ENCODE measurements around the gene SLC35D2.
"Not testable (repeated sequence)": the region's sequence is repeated elsewhere in the genome, so short reads cannot be mapped to it uniquely, and the experiment has no call there.

SLC35D2 gene

GRCh38 chr9:96350866-96351265 is 32.6 kb downstream of the SLC35D2 start:
- no peak for DNase-seq

DNA sequence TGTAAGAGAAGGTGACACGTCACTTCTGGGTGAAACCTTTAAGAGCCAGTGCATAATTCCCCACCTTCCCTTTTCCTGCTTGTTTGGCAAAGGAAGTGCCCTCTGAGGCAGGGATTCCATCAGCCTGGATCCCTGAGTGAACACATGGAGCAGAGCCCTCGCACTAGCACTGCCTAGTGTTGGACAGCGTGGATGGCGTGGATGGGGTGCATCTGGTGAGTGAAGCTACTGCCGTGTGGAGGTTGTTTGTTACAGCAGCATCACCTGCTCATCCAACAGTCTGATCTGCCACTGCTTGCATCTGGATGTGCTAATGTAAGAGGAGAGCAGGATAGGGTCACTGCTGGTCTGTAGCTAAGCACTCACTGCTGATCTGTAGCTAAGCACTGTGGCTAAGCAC is 35.2 kb downstream of the SLC35D2 start:
- DNase-seq: no peak

DNA sequence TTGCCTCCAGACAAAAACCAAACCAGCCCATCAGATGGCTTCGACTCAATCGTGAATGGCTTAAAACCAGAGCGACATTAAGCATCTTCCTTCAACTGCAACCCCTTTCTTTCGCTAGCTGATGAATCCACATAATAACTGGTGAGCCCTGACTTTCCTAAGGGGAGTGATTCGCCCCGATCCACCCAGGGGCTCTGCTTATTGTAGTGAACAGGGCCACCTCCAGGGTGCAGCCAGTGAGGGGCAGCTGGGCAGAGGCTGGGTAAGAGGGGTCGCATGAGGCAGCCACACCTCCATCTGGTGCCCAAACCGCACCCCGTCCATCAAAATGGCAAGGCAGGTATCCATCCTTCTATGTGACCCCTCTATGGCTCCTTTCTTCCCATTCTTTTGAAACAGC is 38.0 kb downstream of the SLC35D2 start:
- no peak for DNase-seq

DNA sequence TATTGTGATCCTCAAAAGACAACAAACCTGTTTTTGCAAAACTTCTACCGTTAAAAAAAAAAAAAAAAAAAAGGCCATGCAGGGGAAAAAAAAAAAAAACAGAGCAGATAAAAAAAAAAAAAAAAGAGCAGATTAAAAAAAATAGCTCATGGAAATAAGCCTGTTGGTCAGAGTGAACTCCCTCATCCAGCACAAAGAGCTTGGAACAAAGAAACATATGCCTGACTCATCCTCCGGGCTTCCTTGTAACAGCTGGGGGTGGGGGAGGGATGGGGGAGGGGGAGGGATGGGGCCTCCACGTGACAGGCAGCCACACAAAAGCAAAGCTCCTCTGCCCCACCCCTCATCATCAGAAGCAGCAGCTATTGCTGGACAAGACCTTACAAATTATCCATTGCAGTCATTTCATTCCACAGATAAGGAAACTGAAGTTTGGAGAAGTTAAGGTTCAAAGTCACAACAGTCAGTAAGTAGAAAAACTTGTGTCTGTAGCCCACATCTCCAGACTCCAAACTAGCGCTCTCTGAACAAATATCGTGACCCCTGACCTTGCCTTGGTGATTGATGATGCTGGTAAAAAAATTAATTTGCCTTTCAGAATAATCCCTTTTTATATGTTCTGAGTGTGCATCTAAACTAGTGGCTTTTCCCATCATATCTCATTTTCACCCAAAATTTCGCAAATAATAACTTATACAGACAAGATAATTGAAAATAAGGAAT is 38.9 kb downstream of the SLC35D2 start:
- peak; percentile 46 for DNase-seq

- DNase-seq: peak; percentile 23
These were observed 39.8 kb downstream of the SLC35D2 start for GRCh38 chr9:96343515-96344360.

GRCh38 chr9:96342571-96343245 is 40.8 kb downstream of the SLC35D2 start:
- no peak for DNase-seq

DNA sequence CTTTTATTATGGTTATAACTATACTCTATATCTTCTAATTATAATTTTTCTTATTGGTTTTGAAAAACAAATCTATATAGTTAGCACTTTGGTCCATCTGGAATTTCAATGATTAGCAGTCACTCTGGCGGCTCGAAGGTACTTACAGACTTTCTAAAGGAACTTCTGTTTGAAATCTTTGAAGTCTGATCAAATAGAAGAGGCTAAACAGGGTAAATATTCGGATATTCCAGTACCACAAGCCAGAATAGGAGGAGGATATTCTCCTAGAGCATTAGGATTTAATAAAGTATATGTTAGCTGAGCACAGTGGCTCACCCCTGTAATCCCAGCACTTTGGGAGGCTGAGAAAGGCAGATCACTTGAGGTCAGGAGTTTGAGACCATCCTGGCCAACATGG is 42.8 kb downstream of the SLC35D2 start:
- no peak for DNase-seq

DNA sequence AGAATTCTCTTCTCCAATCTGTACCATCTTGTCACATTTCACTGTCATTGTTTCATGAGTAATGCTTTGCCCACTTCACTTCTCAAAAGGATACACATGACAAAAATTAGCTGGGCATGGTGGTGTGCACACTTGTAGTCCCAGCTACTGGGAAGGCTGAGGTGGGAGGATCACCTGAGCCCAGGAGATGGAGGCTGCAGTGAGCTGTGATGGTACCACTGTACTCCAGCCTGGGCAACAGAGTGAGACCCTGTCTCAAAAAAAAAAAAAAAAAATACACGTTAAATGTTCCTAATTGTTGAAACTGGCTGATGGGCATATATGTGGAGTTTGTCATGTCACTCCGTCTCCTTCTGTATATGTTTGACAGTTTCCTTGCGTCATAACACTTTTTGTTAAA is 45.2 kb downstream of the SLC35D2 start:
- no peak for DNase-seq

GRCh38 chr9:96333958-96334357 is 49.6 kb downstream of the SLC35D2 start:
- no peak for DNase-seq

DNA sequence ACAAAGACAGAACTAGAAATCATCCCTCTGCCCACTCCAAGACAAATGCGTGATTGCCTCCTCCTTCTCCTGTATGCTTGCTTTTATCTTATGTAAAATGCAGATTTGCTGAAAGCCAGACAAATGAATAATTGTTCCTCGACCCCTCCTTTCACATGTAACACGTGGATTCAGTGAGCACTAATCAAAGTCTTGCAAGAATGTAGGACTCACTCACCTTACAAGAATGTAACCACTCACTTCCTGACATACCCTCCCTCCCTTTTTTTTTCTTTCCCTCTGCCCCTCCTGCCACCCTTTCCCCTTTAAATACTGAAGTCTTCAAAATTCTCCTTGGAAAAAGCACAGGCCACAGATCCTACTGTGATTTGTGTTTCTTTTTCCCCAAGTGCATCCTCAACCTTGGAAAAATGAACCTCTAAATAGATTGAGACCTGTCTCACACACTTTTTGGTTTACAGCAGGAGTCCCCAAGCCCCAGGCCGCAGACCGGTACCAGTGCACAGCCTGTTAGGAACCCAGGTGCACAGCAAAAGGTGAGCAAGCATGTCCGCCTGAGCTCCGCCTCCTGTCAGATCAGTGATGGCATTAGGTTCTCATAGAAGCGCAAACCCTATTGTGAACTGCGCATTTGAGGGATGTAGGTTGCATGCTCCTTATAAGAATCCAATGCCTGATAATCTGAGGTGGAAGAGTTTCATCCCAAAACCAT is 52.1 kb downstream of the SLC35D2 start:
- DNase-seq: no peak

DNA sequence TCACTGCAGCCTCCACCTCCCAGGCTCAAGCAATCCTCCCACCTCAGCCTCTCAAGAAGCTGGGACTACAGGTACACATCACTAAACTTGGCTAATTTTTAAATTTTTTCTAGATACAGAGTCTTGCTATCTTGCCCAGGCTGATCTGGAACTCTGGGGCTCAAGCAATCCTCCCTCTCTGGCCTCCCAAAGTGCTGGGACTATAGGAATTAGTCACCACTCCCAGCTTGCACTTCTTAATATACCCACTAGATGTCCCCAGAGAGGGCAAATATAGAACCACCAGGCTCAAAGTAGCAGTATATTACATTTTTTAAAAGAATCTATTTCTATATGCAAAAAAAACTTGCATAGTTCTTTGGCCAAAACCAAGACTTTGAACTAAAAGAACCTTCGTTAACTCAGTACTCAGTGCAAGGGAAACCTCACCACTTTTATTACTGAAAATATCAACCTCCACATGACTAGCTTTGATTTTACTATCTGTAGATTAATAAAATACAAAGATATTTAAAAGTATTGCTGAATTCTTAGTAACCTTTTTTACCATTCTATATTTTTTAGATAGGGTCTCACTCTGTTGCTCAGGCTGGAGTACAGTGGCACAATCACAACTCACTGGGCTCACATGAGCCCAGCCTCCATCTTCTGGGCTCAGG is 55.7 kb downstream of the SLC35D2 start:
- DNase-seq: peak; percentile 44

- no peak for DNase-seq
These were observed 60.3 kb downstream of the SLC35D2 start for GRCh38 chr9:96323169-96323568.

DNA sequence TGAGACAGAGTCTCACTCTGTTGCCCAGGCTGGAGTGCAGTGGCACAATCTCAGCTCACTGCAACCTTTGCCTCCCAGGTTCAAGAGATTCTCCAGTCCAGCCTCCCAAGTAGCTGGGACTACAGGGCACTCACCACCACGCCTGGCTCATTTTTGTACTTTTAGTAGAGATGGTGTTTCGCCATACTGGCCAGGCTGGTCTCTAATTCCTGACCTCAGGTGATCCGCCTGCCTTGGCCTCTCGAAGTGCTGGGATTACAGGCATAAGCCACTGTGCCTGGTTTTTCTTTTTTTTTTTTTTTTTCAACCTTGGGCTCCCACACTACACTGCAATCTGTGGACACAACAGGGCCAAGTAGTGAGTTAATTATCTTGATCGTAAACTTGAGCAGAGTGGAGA is 60.8 kb downstream of the SLC35D2 start:
- not testable (repeated sequence) for DNase-seq

GRCh38 chr9:96322210-96322609 is 61.3 kb downstream of the SLC35D2 start:
- DNase-seq: not testable (repeated sequence)

- no peak for DNase-seq
These were observed 62.0 kb downstream of the SLC35D2 start for GRCh38 chr9:96321515-96321914.

GRCh38 chr9:96320749-96321280 is 62.7 kb downstream of the SLC35D2 start:
- no peak for DNase-seq

DNA sequence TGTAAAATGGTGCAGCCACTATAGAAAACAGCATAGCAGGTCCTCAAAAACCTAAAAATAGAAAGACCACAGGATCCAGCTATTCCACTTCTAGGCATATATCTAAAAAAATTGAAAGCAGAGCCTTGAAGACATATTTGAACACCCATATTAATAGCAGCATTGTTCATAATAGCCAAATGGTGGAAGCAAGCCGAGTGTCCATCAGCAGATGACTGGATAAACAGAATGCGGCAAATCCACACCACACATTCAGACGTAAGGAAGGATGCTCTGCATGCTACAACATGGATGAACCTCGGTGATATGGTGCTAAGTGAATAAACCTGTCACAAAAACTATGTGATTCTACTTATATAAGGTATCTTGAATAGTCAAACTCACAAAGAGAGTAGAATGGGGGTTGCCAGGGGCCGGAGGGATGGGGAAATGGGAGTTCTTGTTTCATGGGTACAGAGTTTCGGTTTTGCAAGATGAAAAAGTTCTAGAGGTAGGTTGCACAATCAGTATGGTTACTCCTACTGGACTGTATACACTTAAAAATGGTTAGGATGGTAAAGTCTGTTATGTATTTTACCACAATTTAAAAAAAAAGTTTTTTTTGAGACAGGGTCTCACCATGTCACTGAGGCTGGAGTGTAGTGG is 64.5 kb downstream of the SLC35D2 start:
- no peak for DNase-seq

GRCh38 chr9:96317335-96317980 is 66.1 kb downstream of the SLC35D2 start:
- DNase-seq: peak; percentile 28

GRCh38 chr9:96309850-96310249 is 73.7 kb downstream of the SLC35D2 start:
- DNase-seq: no peak

GRCh38 chr9:96306958-96307357 is 76.6 kb downstream of the SLC35D2 start:
- not testable (repeated sequence) for DNase-seq

DNA sequence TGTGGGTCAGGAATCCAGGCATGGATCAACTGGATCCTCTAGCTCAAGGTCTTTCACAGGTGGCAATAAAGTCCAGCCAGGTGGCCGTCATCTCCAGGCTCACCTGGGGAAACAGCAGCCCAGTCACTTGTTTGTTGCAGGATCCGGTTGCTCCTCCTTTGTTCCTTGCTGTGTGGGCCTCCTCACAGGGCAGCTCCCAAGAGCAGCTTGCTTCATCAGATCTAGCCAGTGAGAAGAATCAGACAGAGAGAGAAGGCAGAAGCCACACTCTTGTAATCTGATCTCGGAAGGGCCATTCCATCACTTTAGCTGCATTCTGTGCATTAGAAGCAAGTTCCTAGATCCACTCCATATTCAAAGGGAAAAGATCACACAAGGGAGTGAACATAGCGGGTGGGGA is 78.3 kb downstream of the SLC35D2 start:
- DNase-seq: no peak

Measured in NCI-H510A treated with DMSO at 0.1 percent for 48 hours (cell line).